NCI-H187 (cell line): ENCODE measurements around the gene AP2A1.

Experiments used
- DNase-seq, 2 experiments: peaks; one replicate each; lab custom pipeline; 2025; lab: John Stamatoyannopoulos, UW

The AP2A1 gene

DNA sequence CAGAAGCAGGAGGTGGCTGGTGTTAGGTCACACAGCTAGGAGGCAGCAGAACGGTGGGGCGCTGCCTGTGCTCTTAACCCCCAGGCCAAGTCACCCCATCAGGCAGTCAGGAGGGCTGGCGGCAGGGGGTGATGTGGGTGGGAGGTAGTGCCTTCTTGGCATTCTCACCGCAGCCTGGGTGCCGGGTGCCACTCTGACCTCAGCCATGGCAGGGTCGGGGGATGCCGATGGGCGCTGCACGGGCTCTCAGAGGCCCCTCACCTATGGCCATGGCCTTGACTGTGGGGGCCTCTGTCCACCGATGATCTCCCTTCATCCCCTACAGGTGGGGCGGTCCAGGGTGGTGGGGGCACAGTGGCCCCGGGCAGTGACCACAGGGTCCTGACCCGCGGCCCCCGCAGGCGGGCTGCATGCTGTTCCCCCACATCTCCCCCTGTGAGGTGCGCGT is 89.8 kb downstream of the AP2A1 start:
- DNase-seq: no peak
